ENCODE results near the gene PDE6B. TPM values are rescaled to one million over a fixed set of nuclear protein-coding genes. Genes with fewer than 3 reads are reported as not detected.
A peak's percentile ranks its signal among the peaks of the same experiment; 100 is the strongest.

The PDE6B gene
- total RNA-seq (1 to 10 TPM; 1.8 to 6.2 (median 4.4) TPM), polyA plus RNA-seq (1 to 10 TPM in 1 of 2 donors, under 1 TPM in 1; 0.73 to 2.0 TPM)
- long read RNA-seq, donor 1, partial matches to known transcripts = 1 of 2 reads
- long read RNA-seq, donor 1, other reads (novel, unspliced or antisense) = 1 of 2 reads
- long read RNA-seq, donor 2, partial matches to known transcripts = 2 of 3 reads
- long read RNA-seq, donor 2, other reads (novel, unspliced or antisense) = 1 of 3 reads
- long read RNA-seq, donor 3, partial matches to known transcripts = 2 of 5 reads
- long read RNA-seq, donor 3, other reads (novel, unspliced or antisense) = 3 of 5 reads

- intact Hi-C loops (cut with DNase I) = no loop called here
- Histone ChIP-seq H3K9me3 (no peaks in the 10 kb centered on the region), H3K27ac (no peak within 1 kb of the TSS), H3K4me3 (no peak within 1 kb of the TSS), H3K36me3 (no peaks in the 10 kb centered on the region), H3K4me1 (no peaks in the 10 kb centered on the region), H3K27me3 (peaks cover 0 to 36% (median 6%) of the 10 kb centered on the region in 7 donors)
- WGBS, 2 donors = 65 to 68% methylated on average over 21 of the region's 21 CpGs
- ATAC-seq = no peak
- no peak for TF ChIP-seq CTCF (IDR thresholded peaks at IDR 0.05)
- DNase-seq = no peak
These were observed at the start of gene PDE6B for GRCh38 chr4:624705-625590. Gene PDE6B, plus strand, starts transcription at chr4:625573. Its CDS starts 54 bp downstream, at chr4:625627.

GRCh38 chr4:576245-576821 is 49.0 kb upstream of the PDE6B start, which contains the start of gene TMEM271:
Gene TMEM271, minus strand, starts transcription at chr4:576295. Its CDS starts 233 bp downstream, at chr4:576062.
- Histone ChIP-seq H3K27me3 (peaks cover 24 to 92% (median 89%) of the 10 kb centered on the region in 7 donors), H3K9me3 (no peaks in the 10 kb centered on the region), H3K27ac (no peak within 1 kb of the TSS), H3K36me3 (no peaks in the 10 kb centered on the region), H3K4me3 (peak within 1 kb of the TSS in 1 of 10 donors; percentile 7), H3K4me1 (peaks cover 0 to 16% (median 3%) of the 10 kb centered on the region in 9 donors)
- no peak for ATAC-seq
- DNase-seq = no peak
- intact Hi-C loops (cut with DNase I) = no loop called here
- WGBS, 2 donors = 1% methylated on average over 27 to 50 of the region's 60 CpGs
- TF ChIP-seq CTCF (IDR thresholded peaks at IDR 0.05) = no peak

- peak overlapping the region in 2 of 10 donors; percentile 7 to 14 for H3K4me3 ChIP-seq
- no peaks in the 10 kb centered on the region for H3K36me3 ChIP-seq
- 2 to 3% methylated on average over 36 to 37 of the region's 37 CpGs for WGBS, 2 donors
- no peak for DNase-seq
- no peak overlapping the region for H3K27ac ChIP-seq
- H3K9me3 ChIP-seq = peaks cover 0 to 5% (median 0%) of the 10 kb centered on the region in 11 donors
- no peak for ATAC-seq
- intact Hi-C loops (cut with DNase I) = no loop called here
- TF ChIP-seq CTCF (IDR thresholded peaks at IDR 0.05) = no peak
- peaks cover 24 to 92% (median 86%) of the 10 kb centered on the region in 7 donors for H3K27me3 ChIP-seq
- H3K4me1 ChIP-seq = peaks cover 0 to 16% (median 3%) of the 10 kb centered on the region in 9 donors
These were observed 48.3 kb upstream of the PDE6B start for GRCh38 chr4:576991-577498.

Data from heart right ventricle (tissue), 16 donors.